ENCODE results near the gene NADK2. TPM values are rescaled to one million over a fixed set of nuclear protein-coding genes. Genes with fewer than 3 reads are reported as not detected.

Gene NADK2
- total and polyA plus RNA-seq, 9 of the 15 experiments (the other 6 are each of a cell fraction or from before 2014, with no cell fraction given), result 10.6 to 41.0 (median 24.0) TPM

DNA sequence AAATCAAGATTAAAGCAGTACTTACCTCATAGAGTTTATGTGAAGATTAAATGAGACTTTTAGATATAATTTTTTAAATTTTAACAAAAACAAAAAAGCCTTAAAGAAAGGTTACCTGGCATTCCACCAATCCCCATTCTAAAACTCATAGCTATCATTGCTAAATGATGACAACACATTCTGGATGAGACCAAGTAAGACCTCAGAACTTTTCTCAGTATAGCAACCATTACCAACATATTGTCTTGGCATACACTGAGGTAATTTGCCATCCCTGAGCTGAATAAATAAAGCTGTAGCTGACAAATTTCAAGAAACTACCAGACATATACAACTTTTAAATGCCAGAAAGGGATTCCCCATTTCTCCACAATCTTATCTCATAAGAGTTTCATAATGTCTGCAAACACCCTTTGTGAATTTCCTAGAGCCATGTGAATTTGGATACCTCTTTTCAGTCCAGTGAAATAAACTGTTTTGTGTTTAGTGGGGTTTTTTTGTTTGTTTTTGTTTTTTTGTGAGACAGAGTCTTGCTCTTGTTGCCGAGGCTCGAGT lies 30.5 kb upstream of the NADK2 start:
- in situ Hi-C loops (cut with MboI), result no loop called here

DNA sequence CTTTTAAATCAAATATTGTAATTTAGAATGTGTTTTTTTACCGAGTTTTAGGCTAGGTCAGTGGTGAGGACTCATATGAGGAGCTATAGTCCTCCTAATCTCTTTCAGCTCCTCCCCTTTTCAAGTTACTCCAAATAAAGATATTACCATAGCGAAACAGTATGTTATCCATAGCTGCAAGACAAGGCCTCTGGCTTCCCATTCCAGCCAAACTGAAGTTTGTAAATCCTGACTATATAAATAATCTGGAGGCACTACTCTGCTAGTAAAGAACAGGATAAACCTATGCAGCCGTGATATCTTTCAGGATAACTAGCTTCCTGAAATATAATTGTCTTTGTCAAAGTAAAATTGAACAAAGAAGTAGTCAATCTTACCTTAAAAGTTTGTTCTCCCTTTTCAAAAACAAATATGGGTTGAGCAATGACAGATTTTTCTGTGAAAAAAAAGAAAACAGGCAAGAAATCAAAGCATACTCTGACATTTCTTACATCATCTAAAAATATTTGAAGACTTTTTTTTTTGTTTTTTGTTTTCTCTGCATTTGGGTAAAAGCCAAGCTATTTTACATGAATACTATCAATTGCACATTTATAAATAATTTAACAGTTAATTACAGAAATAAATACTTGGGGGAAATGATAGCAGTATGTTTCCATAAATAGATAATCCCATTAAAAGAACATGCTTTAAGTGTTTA lies 29.3 kb upstream of the NADK2 start:
- DNase-seq (ENCODE audit: extremely low read depth in 1 of 4, low spot score in 3 of 4) (no peak), ATAC-seq (no peak), FAIRE-seq (no peak)
- Histone ChIP-seq H2AFZ (ENCODE audit: low read depth, low read length) (no peak overlapping the region), H3K9me3 (replicated peaks; ENCODE audit: control insufficient read depth, insufficient read depth, low read depth, low read length) (no peaks in the 10 kb centered on the region), H3K9ac (ENCODE audit: insufficient read depth in 1 of 2, low read depth in 2 of 2, low read length in 2 of 2) (no peak overlapping the region), H3K27ac (ENCODE audit: extremely low read depth, low read depth, low read length) (no peak overlapping the region), H3K4me1 (replicated peaks in 1 of 2; ENCODE audit: control insufficient read depth in 2 of 2, insufficient read depth in 2 of 2, low read length in 2 of 2) (no peaks in the 10 kb centered on the region), H3K27me3 (ENCODE audit: control insufficient read depth in 2 of 2, insufficient read depth in 2 of 2, low read length in 2 of 2) (peaks cover 0 to 2% of the 10 kb centered on the region in 2 experiments; a peak in 1 of 5 replicates), H3K4me2 (ENCODE audit: insufficient read depth, low read length) (no peak overlapping the region), H3K9me1 (ENCODE audit: control insufficient read depth, insufficient read depth, low read length) (no peaks in the 10 kb centered on the region), H3K4me3 (no peak overlapping the region), H3K36me3 (ENCODE audit: control insufficient read depth, insufficient read depth, low read length) (no peaks in the 10 kb centered on the region), H3K79me2 (ENCODE audit: control insufficient read depth, insufficient read depth, low read length) (no peaks in the 10 kb centered on the region), H4K20me1 (replicated peaks; ENCODE audit: control insufficient read depth, insufficient read depth, low read length) (no peaks in the 10 kb centered on the region)
- in situ Hi-C loops (cut with MboI) (no loop called here), intact Hi-C loops (cut with micrococcal nuclease) (no loop called here)
- ChIA-PET POLR2A (interaction anchor here (1.5 kb wide), 1 partner anchor 29 kb away, joined by 6 read pairs; the partner anchor contains the start of gene NADK2), CTCF (ENCODE audit: low intra/inter-chr PET ratio) (no interaction called here)
- BruUV-seq (replicated peaks), result no TSS peak
- WGBS (ENCODE audit: insufficient coverage, low coverage, missing lambda C conversion rate), result 0% methylated on average over 3 of the region's 3 CpGs
- no peak for TF ChIP-seq MED1 (CRISPR knock-in tag; IDR thresholded peaks at IDR 0.05; ENCODE audit: borderline replicate concordance)
- TF ChIP-seq CEBPB (tag; IDR thresholded peaks at IDR 0.05), result no peak
- TF ChIP-seq KHSRP (IDR thresholded peaks at IDR 0.05), result no peak
- no peak for TF ChIP-seq SRF (CRISPR knock-in tag; IDR thresholded peaks at IDR 0.05)
- no peak for TF ChIP-seq YY1 (IDR thresholded peaks at IDR 0.05; ENCODE audit: borderline replicate concordance in 1 of 3, control insufficient read depth in 1 of 3, extremely low read depth in 1 of 3, insufficient read depth in 3 of 3, insufficient read length in 1 of 3, insufficient replicate concordance in 2 of 3, low read depth in 1 of 3, low read length in 2 of 3)
- no peak for TF ChIP-seq THRAP3 (IDR thresholded peaks at IDR 0.05; ENCODE audit: borderline replicate concordance)
- TF ChIP-seq, protein P1, sequence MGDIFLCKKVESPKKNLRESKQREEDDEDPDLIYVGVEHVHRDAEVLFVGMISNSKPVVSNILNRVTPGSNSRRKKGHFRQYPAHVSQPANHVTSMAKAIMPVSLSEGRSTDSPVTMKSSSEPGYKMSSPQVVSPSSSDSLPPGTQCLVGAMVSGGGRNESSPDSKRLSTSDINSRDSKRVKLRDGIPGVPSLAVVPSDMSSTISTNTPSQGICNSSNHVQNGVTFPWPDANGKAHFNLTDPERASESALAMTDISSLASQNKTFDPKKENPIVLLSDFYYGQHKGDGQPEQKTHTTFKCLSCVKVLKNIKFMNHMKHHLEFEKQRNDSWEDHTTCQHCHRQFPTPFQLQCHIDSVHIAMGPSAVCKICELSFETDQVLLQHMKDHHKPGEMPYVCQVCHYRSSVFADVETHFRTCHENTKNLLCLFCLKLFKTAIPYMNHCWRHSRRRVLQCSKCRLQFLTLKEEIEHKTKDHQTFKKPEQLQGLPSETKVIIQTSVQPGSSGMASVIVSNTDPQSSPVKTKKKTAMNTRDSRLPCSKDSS (IDR thresholded peaks at IDR 0.05; ENCODE audit: low read depth, partially characterized antibody), result no peak
- TF ChIP-seq GATAD2B (IDR thresholded peaks at IDR 0.05; ENCODE audit: borderline replicate concordance), result no peak
- no peak for TF ChIP-seq SMAD4 (CRISPR knock-in tag; conservative IDR thresholded peaks at IDR 0.05)
- TF ChIP-seq MAFF (IDR thresholded peaks at IDR 0.05; ENCODE audit: low read length), result no peak

More for the DNA sequence above, 30.5 kb upstream of the NADK2 start:
- H3K4me2 ChIP-seq (ENCODE audit: insufficient read depth, low read length), result no peak overlapping the region
- no peak overlapping the region for H3K9ac ChIP-seq (ENCODE audit: insufficient read depth in 1 of 2, low read depth in 2 of 2, low read length in 2 of 2)
- WGBS (ENCODE audit: insufficient coverage, low coverage, missing lambda C conversion rate), result 0% methylated on average over 2 of the region's 2 CpGs
- no peak overlapping the region for H3K4me3 ChIP-seq
- FAIRE-seq, result no peak
- no TSS peak for BruUV-seq (replicated peaks)
- no peak for TF ChIP-seq BRCA1 (IDR thresholded peaks at IDR 0.05)
- no peak for TF ChIP-seq BRCA1 (CRISPR knock-in tag; IDR thresholded peaks at IDR 0.05)
- TF ChIP-seq C11orf30 (IDR thresholded peaks at IDR 0.05; ENCODE audit: low read depth), result no peak
- TF ChIP-seq CCNT2 (IDR thresholded peaks at IDR 0.05; ENCODE audit: borderline replicate concordance, extremely low read depth, insufficient read length, low read depth, low read length), result no peak
- TF ChIP-seq ZNF444 (CRISPR knock-in tag; IDR thresholded peaks at IDR 0.05), result no peak
- no peak for TF ChIP-seq ILK (tag; IDR thresholded peaks at IDR 0.05; ENCODE audit: borderline replicate concordance, low read depth)
- no peaks in the 10 kb centered on the region for H3K9me3 ChIP-seq (replicated peaks; ENCODE audit: control insufficient read depth, insufficient read depth, low read depth, low read length)
- H3K79me2 ChIP-seq (ENCODE audit: control insufficient read depth, insufficient read depth, low read length), result no peaks in the 10 kb centered on the region
- intact Hi-C loops (cut with micrococcal nuclease), result no loop called here
- ATAC-seq, result no peak
- peaks cover 0 to 2% of the 10 kb centered on the region in 2 experiments; a peak in 1 of 5 replicates for H3K27me3 ChIP-seq (ENCODE audit: control insufficient read depth in 2 of 2, insufficient read depth in 2 of 2, low read length in 2 of 2)
- ChIA-PET POLR2A (interaction anchor here (1.3 to 1.5 kb wide), 4 partner anchors 9 to 31 kb away, joined by 3 to 6 read pairs (median 4); partner anchors contain the start of gene NADK2), CTCF (ENCODE audit: low intra/inter-chr PET ratio) (no interaction called here)
- no peak overlapping the region for H2AFZ ChIP-seq (ENCODE audit: low read depth, low read length)
- no peaks in the 10 kb centered on the region for H3K4me1 ChIP-seq (replicated peaks in 1 of 2; ENCODE audit: control insufficient read depth in 2 of 2, insufficient read depth in 2 of 2, low read length in 2 of 2)
- DNase-seq (ENCODE audit: extremely low read depth in 1 of 4, low spot score in 3 of 4), result no peak
- H3K27ac ChIP-seq (ENCODE audit: extremely low read depth, low read depth, low read length), result no peak overlapping the region
- no peaks in the 10 kb centered on the region for H3K36me3 ChIP-seq (ENCODE audit: control insufficient read depth, insufficient read depth, low read length)
- H4K20me1 ChIP-seq (replicated peaks; ENCODE audit: control insufficient read depth, insufficient read depth, low read length), result no peaks in the 10 kb centered on the region
- no peaks in the 10 kb centered on the region for H3K9me1 ChIP-seq (ENCODE audit: control insufficient read depth, insufficient read depth, low read length)

Data from K562 (cell line).